ENCODE results near the gene CCDC137.

CCDC137 gene

GRCh38 chr17:81682565-81683207 lies 16.1 kb downstream of the CCDC137 start:
- TF ChIP-seq, protein P1, sequence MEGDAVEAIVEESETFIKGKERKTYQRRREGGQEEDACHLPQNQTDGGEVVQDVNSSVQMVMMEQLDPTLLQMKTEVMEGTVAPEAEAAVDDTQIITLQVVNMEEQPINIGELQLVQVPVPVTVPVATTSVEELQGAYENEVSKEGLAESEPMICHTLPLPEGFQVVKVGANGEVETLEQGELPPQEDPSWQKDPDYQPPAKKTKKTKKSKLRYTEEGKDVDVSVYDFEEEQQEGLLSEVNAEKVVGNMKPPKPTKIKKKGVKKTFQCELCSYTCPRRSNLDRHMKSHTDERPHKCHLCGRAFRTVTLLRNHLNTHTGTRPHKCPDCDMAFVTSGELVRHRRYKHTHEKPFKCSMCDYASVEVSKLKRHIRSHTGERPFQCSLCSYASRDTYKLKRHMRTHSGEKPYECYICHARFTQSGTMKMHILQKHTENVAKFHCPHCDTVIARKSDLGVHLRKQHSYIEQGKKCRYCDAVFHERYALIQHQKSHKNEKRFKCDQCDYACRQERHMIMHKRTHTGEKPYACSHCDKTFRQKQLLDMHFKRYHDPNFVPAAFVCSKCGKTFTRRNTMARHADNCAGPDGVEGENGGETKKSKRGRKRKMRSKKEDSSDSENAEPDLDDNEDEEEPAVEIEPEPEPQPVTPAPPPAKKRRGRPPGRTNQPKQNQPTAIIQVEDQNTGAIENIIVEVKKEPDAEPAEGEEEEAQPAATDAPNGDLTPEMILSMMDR (IDR thresholded peaks at IDR 0.05; ENCODE audit: borderline replicate concordance, insufficient read depth, low read depth, low read length), result no peak
- H3K4me3 ChIP-seq (ENCODE audit: low read depth, low read length), result peak overlapping the region; percentile 99

DNA sequence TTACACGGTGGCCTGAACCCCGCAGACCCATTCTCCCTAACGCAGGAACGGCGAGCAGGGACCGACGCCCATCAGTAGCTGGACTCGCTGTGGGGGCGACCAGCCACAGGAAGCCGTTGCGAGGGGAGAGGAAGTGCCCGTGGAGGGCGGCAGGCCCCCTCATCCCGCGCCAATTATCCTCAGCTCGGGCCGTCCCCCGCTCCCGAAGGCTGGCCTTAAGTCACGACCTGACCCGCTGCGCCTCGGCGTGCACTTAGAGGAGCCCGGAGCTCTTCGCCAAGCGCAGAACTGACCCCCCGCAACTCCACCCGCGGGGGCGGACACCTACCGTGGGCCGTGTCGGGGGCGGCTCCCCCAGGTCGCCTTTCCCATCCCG lies 16.7 kb downstream of the CCDC137 start:
- H3K4me3 ChIP-seq (ENCODE audit: low read depth, low read length), result peak overlapping the region; percentile 99
- TF ChIP-seq, protein P1 (IDR thresholded peaks at IDR 0.05; ENCODE audit: borderline replicate concordance, insufficient read depth, low read depth, low read length), result no peak

DNA sequence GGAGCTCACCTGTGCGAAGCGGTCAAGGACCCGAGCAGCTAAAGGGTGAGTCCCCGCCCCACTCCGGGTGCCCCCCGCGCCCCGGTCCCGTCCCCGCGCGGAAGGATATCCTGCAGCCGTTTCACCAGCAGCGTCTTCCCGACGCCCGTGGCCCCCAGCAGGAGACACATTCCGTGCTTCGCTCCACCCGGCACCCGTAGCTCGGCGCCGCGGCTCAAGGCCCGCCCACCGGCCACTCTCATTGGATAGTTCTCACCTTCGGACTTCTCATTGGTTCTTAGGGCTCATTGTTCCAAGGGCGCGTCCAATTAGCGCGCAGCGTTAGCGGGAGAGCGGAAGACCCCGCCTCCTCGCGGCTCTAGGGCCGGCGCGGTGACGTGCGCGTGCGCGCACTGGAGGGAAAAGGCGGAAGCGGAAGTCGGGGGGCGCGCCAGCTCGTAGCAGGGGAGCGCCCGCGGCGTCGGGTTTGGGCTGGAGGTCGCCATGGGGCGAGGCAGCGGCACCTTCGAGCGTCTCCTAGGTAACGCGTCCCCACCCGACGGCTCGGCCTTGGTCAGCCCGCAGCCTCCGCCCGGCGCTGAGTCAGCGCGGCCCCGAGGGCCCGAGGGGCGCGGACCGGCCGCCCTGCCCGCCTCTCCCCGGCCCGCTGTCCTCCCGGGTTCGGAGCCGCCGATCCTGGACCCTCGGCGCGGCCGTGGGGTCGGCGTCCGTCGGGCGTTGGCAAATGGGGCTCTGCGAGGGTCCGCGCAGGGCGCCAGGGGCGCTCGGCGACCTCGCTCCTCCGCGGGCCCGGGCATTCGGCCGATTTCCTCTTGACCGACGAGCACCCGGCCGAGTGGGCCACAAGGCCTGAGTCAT lies 17.3 kb downstream of the CCDC137 start, which contains the start of the genes ARL16 and HGS:
ARL16 (minus strand) TSS at position 214 of the 858 bp plus-strand sequence; CDS start at position 170, 44 bp downstream.
HGS (plus strand) TSS at position 428 of the 858 bp plus-strand sequence; CDS start at position 484, 56 bp downstream.
- H3K4me3 ChIP-seq (ENCODE audit: low read depth, low read length), result peak within 1 kb of the TSS; percentile 99
- TF ChIP-seq, protein P1 (IDR thresholded peaks at IDR 0.05; ENCODE audit: borderline replicate concordance, insufficient read depth, low read depth, low read length), result no peak

GRCh38 chr17:81684442-81684911 lies 17.9 kb downstream of the CCDC137 start:
- TF ChIP-seq, protein P1 (IDR thresholded peaks at IDR 0.05; ENCODE audit: borderline replicate concordance, insufficient read depth, low read depth, low read length), result no peak
- peak overlapping the region; percentile 99 for H3K4me3 ChIP-seq (ENCODE audit: low read depth, low read length)

DNA sequence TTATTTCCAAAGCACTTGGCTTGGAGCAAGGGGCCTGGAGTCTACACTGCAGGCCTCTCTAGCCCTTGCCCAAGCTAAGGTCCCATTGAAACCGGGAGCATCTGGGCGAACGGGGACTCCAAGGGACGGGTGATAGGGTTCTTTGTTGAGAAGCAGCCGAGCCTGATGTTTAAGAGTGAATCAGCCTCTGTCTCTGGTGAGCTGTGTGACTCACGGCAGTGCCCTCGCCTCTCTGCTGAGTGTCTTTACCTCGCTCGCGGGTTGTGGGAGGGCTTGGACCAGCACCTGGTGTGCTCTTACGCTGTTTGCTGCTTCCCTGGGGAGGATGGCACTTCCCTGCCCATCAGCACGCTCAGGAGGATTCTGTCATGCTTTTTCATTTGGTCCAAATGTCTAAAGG lies 18.6 kb downstream of the CCDC137 start:
- peak overlapping the region; percentile 99 for H3K4me3 ChIP-seq (ENCODE audit: low read depth, low read length)

DNA sequence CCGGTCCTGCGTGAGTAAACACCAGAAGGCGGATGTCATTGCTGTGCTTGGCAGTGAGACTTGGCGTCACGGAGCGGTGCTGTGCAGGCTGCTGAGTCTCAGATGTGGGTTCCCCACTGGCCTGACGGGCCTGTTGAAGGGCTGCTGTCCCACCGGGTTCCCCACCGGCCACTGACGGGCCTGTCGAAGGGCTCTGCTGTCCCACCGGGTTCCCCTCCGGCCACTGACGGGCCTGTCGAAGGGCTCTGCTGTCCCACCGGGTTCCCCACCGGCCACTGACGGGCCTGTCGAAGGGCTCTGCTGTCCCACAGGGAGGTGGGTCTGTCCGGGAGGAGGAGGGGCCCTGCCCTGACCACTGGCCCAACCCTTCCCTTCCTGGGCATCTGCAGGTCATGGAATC lies 20.1 kb downstream of the CCDC137 start:
- H3K4me3 ChIP-seq (ENCODE audit: low read depth, low read length), result no peak overlapping the region
- TF ChIP-seq, protein P1 (IDR thresholded peaks at IDR 0.05; ENCODE audit: borderline replicate concordance, insufficient read depth, low read depth, low read length), result no peak

More for the DNA sequence above, 18.6 kb downstream of the CCDC137 start:
- TF ChIP-seq, protein P1 (IDR thresholded peaks at IDR 0.05; ENCODE audit: borderline replicate concordance, insufficient read depth, low read depth, low read length), result no peak

Measured in GM12875 (cell line).